Thyroid gland (tissue), 4 donors: ENCODE measurements around the gene CPT1C. TPM values are rescaled to one million over a fixed set of nuclear protein-coding genes. Genes with fewer than 3 reads are reported as not detected.

Source experiments
- DNase-seq, 2 donors: peaks; one replicate each; pipeline ENCODE4 v3.0.0-alpha.2; 2019
- H3K27ac ChIP-seq, 3 donors: fragments of 200-600 bp; sonication (generic); 1 replicate in 2 of 3; 2 replicates in 1 of 3; pipeline ENCODE4 v1.5.1; 2016 to 2019; ENCODE audit warnings: mild to moderate bottlenecking in 1 of 3, moderate library complexity in 1 of 3
- H3K27me3 ChIP-seq: fragments of 200-600 bp; sonication (generic); one replicate; pipeline ENCODE4 v1.5.1; 2019
- H3K36me3 ChIP-seq, 2 donors: fragments of 200-600 bp; sonication (generic); one replicate each; pipeline ENCODE4 v1.5.1; 2016 to 2019
- H3K4me1 ChIP-seq, 2 donors: fragments of 200-600 bp; sonication (generic); one replicate each; pipeline ENCODE4 v1.5.1; 2017 to 2019
- H3K4me3 ChIP-seq, 3 donors: fragments of 200-600 bp; sonication (generic); replicated peaks in 1 of 3; 1 replicate in 2 of 3; 2 replicates in 1 of 3; pipeline ENCODE4 v1.5.1; 2016; ENCODE audit warnings: mild to moderate bottlenecking in 1 of 3
- H3K9me3 ChIP-seq: fragments of 200-600 bp; sonication (generic); one replicate; pipeline ENCODE4 v1.5.1; 2017
- POLR2A ChIP-seq, 2 donors: fragments of 450-650 bp; IDR thresholded peaks; one replicate each; pipeline ENCODE4 v1.6.1; 2017; ENCODE audit warnings: antibody characterized with exemption in 2 of 2, mild to moderate bottlenecking in 2 of 2, moderate library complexity in 1 of 2
- WGBS, 2 donors: methylation state at CpG; one replicate each; pipeline ENCODE4 v1.1.5; 2017; 5-methylcytosine and 5-hydroxymethylcytosine counted together
- intact Hi-C: fragments of 100-400 bp; cut with DNase I; formaldehyde crosslinking; loops from one replicate; pipeline ENCODE4 v1.15.1; 2023
- total RNA-seq, 4 donors: library from RNA; depleted of rRNA; stranded (reverse); fragments of >200 nt; gene quantifications; one replicate each; pipeline ENCODE4 v1.2.3, GENCODE V29; 2016
- TF ChIP-seq, protein P1 (sequence below), 6 experiments: fragments of 200-600 bp in 3 of 6; fragments of 450-650 bp in 3 of 6; sonication (generic) in 3 of 6; IDR thresholded peaks; one replicate each; pipeline ENCODE4 v1.5.1; 2016 to 2019; ENCODE audit warnings: antibody characterized with exemption in 6 of 6, mild to moderate bottlenecking in 2 of 6, inconsistent platforms in 1 of 6, moderate library complexity in 1 of 6

Gene CPT1C
- total RNA-seq, 4 donors from 2014 or later: 1.9 to 3.9 (median 2.6) TPM

DNA sequence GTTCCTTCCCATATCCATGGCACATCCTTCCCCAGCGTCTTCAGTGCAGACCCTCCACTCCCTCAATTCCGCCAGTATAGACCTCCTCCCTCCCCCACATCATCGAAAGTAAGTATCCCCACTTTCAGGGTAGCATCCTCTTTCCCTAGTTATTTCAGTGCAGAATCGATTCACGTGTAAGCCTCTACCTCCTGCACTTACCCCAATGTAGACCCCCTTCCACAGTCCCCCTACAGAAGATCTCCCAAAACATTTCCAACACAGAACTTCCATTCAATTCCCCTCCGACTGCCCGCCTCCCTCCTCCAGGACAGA lies 25.9 kb upstream of the CPT1C start:
- H3K27ac ChIP-seq: peak overlapping the region; percentile 76 to 81 (median 79)
- H3K9me3 ChIP-seq: no peaks in the 10 kb centered on the region
- peak overlapping the region; percentile 47 to 88 (median 72) for H3K4me3 ChIP-seq
- peaks cover 20 to 23% of the 10 kb centered on the region in 2 donors for H3K36me3 ChIP-seq
- intact Hi-C loops: no loop called here
- 0 to 1% methylated on average over 7 of the region's 7 CpGs for WGBS, 2 donors
- H3K27me3 ChIP-seq: no peaks in the 10 kb centered on the region
- TF ChIP-seq, protein P1, sequence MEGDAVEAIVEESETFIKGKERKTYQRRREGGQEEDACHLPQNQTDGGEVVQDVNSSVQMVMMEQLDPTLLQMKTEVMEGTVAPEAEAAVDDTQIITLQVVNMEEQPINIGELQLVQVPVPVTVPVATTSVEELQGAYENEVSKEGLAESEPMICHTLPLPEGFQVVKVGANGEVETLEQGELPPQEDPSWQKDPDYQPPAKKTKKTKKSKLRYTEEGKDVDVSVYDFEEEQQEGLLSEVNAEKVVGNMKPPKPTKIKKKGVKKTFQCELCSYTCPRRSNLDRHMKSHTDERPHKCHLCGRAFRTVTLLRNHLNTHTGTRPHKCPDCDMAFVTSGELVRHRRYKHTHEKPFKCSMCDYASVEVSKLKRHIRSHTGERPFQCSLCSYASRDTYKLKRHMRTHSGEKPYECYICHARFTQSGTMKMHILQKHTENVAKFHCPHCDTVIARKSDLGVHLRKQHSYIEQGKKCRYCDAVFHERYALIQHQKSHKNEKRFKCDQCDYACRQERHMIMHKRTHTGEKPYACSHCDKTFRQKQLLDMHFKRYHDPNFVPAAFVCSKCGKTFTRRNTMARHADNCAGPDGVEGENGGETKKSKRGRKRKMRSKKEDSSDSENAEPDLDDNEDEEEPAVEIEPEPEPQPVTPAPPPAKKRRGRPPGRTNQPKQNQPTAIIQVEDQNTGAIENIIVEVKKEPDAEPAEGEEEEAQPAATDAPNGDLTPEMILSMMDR (IDR thresholded peaks at IDR 0.05): no peak
- TF ChIP-seq POLR2A (IDR thresholded peaks at IDR 0.05): no peak
- H3K4me1 ChIP-seq: peaks cover 13 to 17% of the 10 kb centered on the region in 2 donors
- DNase-seq: no peak

DNA sequence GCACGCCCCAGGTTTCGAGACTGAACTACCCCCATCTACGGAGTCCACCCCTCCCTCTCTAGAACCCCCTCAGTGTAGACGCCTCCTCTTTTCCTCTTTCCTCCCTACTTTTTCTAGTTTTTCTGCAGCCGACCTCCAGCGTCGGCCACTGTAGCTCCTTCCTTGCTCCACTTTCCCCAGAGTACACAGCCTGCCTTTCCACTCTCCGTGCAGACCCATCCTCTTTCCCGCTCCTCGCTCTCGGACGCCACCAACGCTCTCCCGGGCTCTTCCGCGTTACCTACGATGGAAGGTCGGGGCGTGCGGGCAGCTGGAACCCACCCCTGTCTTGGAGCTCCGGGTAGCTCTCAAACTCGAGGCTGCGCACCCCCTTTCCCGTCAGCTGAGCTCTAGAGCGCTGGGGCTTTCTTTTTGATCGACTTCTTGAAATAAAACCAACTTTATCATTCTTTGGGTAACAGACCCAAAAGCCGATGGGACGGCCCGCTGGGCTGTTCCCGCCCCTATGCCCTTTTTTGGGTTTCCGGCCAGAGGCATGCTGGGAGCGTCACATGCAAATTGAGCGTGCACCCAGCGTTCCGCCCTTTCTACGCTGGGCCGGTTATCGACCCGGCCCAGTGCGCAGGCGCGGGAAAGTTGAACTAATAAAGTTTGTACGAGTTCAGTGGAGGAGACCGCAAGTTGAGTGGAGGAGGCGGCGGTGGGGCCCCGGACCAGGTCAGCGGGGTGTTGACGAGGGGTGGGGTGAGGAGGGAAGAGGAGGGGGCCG lies 25.4 kb upstream of the CPT1C start, which contains the start of the genes BCL2L12 and IRF3:
Gene BCL2L12, plus strand, starts transcription at position 583 of the 769 bp plus-strand sequence. CDS start 760 bp downstream, outside the sequence.
Gene IRF3, minus strand, starts transcription at position 507 of the 769 bp plus-strand sequence. CDS start 1,019 bp downstream, outside the sequence.
- peaks cover 19 to 20% of the 10 kb centered on the region in 2 donors for H3K36me3 ChIP-seq

DNA sequence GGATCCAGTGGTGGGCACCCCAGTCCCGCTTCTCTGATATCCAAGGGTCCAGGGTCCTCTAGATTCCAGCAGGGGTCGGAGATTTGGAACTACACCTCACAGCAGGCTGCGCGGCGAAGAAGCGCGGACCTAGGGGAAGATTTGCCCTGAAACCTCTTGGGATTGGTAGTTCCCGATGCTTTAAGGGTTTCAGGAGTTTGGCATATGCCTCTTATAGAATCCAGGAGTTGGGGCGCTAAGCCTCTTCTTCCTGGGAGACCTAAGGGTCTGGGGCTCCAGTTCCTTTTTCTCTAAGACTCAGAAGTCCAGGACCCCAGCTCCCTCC lies 24.8 kb upstream of the CPT1C start:
- WGBS, 2 donors: 0 to 2% methylated on average over 8 of the region's 9 CpGs
- Histone ChIP-seq H3K4me3 (peak overlapping the region; percentile 7 to 72 (median 37)), H3K4me1 (peaks cover 13 to 17% of the 10 kb centered on the region in 2 donors), H3K27ac (peak overlapping the region in 2 of 3 donors; percentile 60 to 79), H3K36me3 (peaks cover 16 to 18% of the 10 kb centered on the region in 2 donors), H3K9me3 (no peaks in the 10 kb centered on the region), H3K27me3 (no peaks in the 10 kb centered on the region)
- DNase-seq: no peak
- TF ChIP-seq, protein P1 (IDR thresholded peaks at IDR 0.05): peak in 1 of 6 experiments; percentile 9
- no peak for TF ChIP-seq POLR2A (IDR thresholded peaks at IDR 0.05)
- intact Hi-C loops: no loop called here

More for the DNA sequence above, 25.4 kb upstream of the CPT1C start, which contains the start of the genes BCL2L12 and IRF3:
- intact Hi-C loops: no loop called here
- H3K4me3 ChIP-seq: peak within 1 kb of the TSS; percentile 47 to 88 (median 72)
- H3K4me1 ChIP-seq: peaks cover 13 to 17% of the 10 kb centered on the region in 2 donors
- DNase-seq: peak; percentile 98 to 99
- TF ChIP-seq, protein P1 (IDR thresholded peaks at IDR 0.05): peak in 1 of 6 experiments; percentile 5
- peak in 1 of 2 donors; percentile 81 for TF ChIP-seq POLR2A (IDR thresholded peaks at IDR 0.05)
- no peaks in the 10 kb centered on the region for H3K27me3 ChIP-seq
- peak within 1 kb of the TSS; percentile 76 to 81 (median 79) for H3K27ac ChIP-seq
- no peaks in the 10 kb centered on the region for H3K9me3 ChIP-seq
- 0 to 1% methylated on average over 49 to 50 of the region's 50 CpGs for WGBS, 2 donors

DNA sequence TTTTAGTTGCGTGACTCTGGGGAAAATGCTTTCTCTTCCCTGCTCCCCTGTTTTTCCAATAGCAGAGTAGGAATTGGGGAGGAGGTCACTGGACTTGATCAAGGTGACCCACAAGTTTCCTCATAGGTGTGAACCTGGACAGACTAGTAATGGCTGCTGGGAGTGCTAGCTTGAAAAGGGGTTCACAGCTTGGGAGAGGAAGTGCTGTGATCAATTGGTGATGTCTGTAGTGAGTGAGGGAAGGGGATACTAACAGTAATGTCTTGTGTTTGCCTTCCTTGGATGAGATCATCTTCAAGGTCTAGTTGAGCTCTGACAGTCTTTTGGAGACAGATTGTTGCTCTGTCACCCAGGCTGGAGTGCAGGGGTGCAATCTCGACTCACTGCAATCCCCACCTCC lies 23.4 kb upstream of the CPT1C start:
- Histone ChIP-seq H3K4me1 (peaks cover 20 to 26% of the 10 kb centered on the region in 2 donors), H3K27ac (no peak overlapping the region), H3K36me3 (peaks cover 3 to 4% of the 10 kb centered on the region in 2 donors), H3K4me3 (no peak overlapping the region), H3K27me3 (no peaks in the 10 kb centered on the region), H3K9me3 (no peaks in the 10 kb centered on the region)
- no peak for TF ChIP-seq POLR2A (IDR thresholded peaks at IDR 0.05)
- TF ChIP-seq, protein P1 (IDR thresholded peaks at IDR 0.05): no peak
- WGBS, 2 donors: 89 to 97% methylated on average over 2 of the region's 2 CpGs
- intact Hi-C loops: no loop called here
- DNase-seq: no peak

DNA sequence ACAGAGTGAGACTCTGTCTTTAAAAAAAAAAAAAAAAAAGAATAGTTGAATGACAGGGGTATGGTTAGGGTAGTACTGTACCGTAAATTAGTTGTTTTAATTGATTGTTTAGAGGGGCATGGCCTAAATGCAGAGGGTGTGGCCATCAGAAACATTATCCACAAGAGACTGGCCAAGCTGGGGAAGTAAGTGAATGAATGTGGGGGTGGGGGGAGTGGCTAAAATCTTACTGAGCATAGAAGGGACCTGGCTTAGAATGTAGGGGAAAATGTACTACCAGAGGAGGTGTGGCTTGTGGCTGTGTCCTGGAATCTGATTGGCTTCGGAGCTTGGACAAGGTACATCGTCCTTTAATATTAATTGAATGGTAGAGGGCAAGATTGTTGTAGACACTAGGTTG lies 21.4 kb upstream of the CPT1C start:
- Histone ChIP-seq H3K9me3 (no peaks in the 10 kb centered on the region), H3K27ac (no peak overlapping the region), H3K4me3 (no peak overlapping the region), H3K36me3 (no peaks in the 10 kb centered on the region), H3K27me3 (no peaks in the 10 kb centered on the region), H3K4me1 (peaks cover 20% of the 10 kb centered on the region in 2 donors)
- intact Hi-C loops: no loop called here
- WGBS, 2 donors: 86 to 90% methylated on average over 3 of the region's 3 CpGs
- TF ChIP-seq POLR2A (IDR thresholded peaks at IDR 0.05): no peak
- TF ChIP-seq, protein P1 (IDR thresholded peaks at IDR 0.05): no peak
- DNase-seq: no peak
